Mucosa of stomach (tissue), 1 donor: ENCODE results near the gene CXXC4.
A peak's percentile ranks its signal among the peaks of the same experiment; 100 is the strongest.

Source experiments
- H3K27me3 ChIP-seq: one replicate; pipeline ENCODE4 v1.7.0; 2013; ENCODE audit warnings: mild to moderate bottlenecking, low read length; ENCODE audit not compliant: control insufficient read depth, insufficient read depth
- H3K36me3 ChIP-seq: one replicate; pipeline ENCODE4 v1.7.0; 2013; ENCODE audit warnings: low read length; ENCODE audit not compliant: control insufficient read depth, insufficient read depth
- H3K4me1 ChIP-seq: one replicate; pipeline ENCODE4 v1.7.0; 2013; ENCODE audit warnings: mild to moderate bottlenecking, low read length; ENCODE audit not compliant: control insufficient read depth, insufficient read depth
- H3K4me3 ChIP-seq: one replicate; pipeline ENCODE4 v1.7.0; 2013; ENCODE audit warnings: low read length
- H3K9ac ChIP-seq: one replicate; pipeline ENCODE4 v1.7.0; 2013; ENCODE audit warnings: mild to moderate bottlenecking, low read length, moderate library complexity
- H3K9me3 ChIP-seq: one replicate; pipeline ENCODE4 v1.7.0; 2013; ENCODE audit warnings: mild to moderate bottlenecking, low read length, moderate library complexity; ENCODE audit not compliant: control insufficient read depth
- donor health status: Pancreatic carcinoma.

CXXC4 gene

GRCh38 chr4:104501290-104501689 is 6.6 kb upstream of the CXXC4 start:
- H3K9ac ChIP-seq: no peak overlapping the region
- no peaks in the 10 kb centered on the region for H3K27me3 ChIP-seq
- peaks cover 6% of the 10 kb centered on the region for H3K4me1 ChIP-seq
- no peaks in the 10 kb centered on the region for H3K9me3 ChIP-seq
- no peaks in the 10 kb centered on the region for H3K36me3 ChIP-seq
- H3K4me3 ChIP-seq: no peak overlapping the region

- Histone ChIP-seq H3K9me3 (no peaks in the 10 kb centered on the region), H3K4me1 (peaks cover 6% of the 10 kb centered on the region), H3K9ac (no peak overlapping the region), H3K4me3 (no peak overlapping the region), H3K36me3 (no peaks in the 10 kb centered on the region), H3K27me3 (no peaks in the 10 kb centered on the region)
Measured at GRCh38 chr4:104500442-104500841, 5.7 kb upstream of the CXXC4 start.

GRCh38 chr4:104494185-104494584 is 509 bp downstream of the CXXC4 start:
- H3K4me3 ChIP-seq: no peak overlapping the region
- no peaks in the 10 kb centered on the region for H3K36me3 ChIP-seq
- H3K4me1 ChIP-seq: peaks cover 6% of the 10 kb centered on the region
- no peaks in the 10 kb centered on the region for H3K9me3 ChIP-seq
- H3K9ac ChIP-seq: peak overlapping the region; percentile 62
- H3K27me3 ChIP-seq: peaks cover 6% of the 10 kb centered on the region

- Histone ChIP-seq H3K9me3 (no peaks in the 10 kb centered on the region), H3K9ac (peak overlapping the region; percentile 6), H3K4me3 (no peak overlapping the region), H3K4me1 (peaks cover 6% of the 10 kb centered on the region), H3K27me3 (peaks cover 6% of the 10 kb centered on the region), H3K36me3 (no peaks in the 10 kb centered on the region)
Measured at GRCh38 chr4:104493081-104493831, 1.4 kb downstream of the CXXC4 start.

- Histone ChIP-seq H3K27me3 (peaks cover 6% of the 10 kb centered on the region), H3K9ac (peak overlapping the region; percentile 9), H3K4me3 (no peak overlapping the region), H3K4me1 (peaks cover 6% of the 10 kb centered on the region), H3K36me3 (no peaks in the 10 kb centered on the region), H3K9me3 (no peaks in the 10 kb centered on the region)
Measured at GRCh38 chr4:104492183-104492771, 2.4 kb downstream of the CXXC4 start.

GRCh38 chr4:104491481-104492182 is 3.1 kb downstream of the CXXC4 start:
- Histone ChIP-seq H3K9me3 (no peaks in the 10 kb centered on the region), H3K4me3 (no peak overlapping the region), H3K27me3 (peaks cover 6% of the 10 kb centered on the region), H3K36me3 (no peaks in the 10 kb centered on the region), H3K4me1 (peaks cover 6% of the 10 kb centered on the region), H3K9ac (peak overlapping the region; percentile 58)

- Histone ChIP-seq H3K4me1 (peaks cover 6% of the 10 kb centered on the region), H3K36me3 (no peaks in the 10 kb centered on the region), H3K4me3 (peak overlapping the region; percentile 7), H3K9me3 (no peaks in the 10 kb centered on the region), H3K27me3 (peaks cover 6% of the 10 kb centered on the region), H3K9ac (peak overlapping the region; percentile 19)
Measured at GRCh38 chr4:104490770-104491480, 3.8 kb downstream of the CXXC4 start.

- Histone ChIP-seq H3K9me3 (no peaks in the 10 kb centered on the region), H3K9ac (peak overlapping the region; percentile 19), H3K27me3 (peaks cover 6% of the 10 kb centered on the region), H3K4me3 (peak overlapping the region; percentile 7), H3K36me3 (no peaks in the 10 kb centered on the region), H3K4me1 (peaks cover 6% of the 10 kb centered on the region)
Measured at GRCh38 chr4:104490096-104490769, 4.5 kb downstream of the CXXC4 start.

- Histone ChIP-seq H3K9me3 (no peaks in the 10 kb centered on the region), H3K4me3 (no peak overlapping the region), H3K27me3 (peaks cover 6% of the 10 kb centered on the region), H3K4me1 (peaks cover 6% of the 10 kb centered on the region), H3K36me3 (no peaks in the 10 kb centered on the region), H3K9ac (no peak overlapping the region)
Measured at GRCh38 chr4:104489731-104490095, 5.0 kb downstream of the CXXC4 start.

GRCh38 chr4:104488151-104488550 is 6.5 kb downstream of the CXXC4 start:
- Histone ChIP-seq H3K4me1 (no peaks in the 10 kb centered on the region), H3K4me3 (no peak overlapping the region), H3K9ac (no peak overlapping the region), H3K9me3 (no peaks in the 10 kb centered on the region), H3K36me3 (no peaks in the 10 kb centered on the region), H3K27me3 (peaks cover 6% of the 10 kb centered on the region)

GRCh38 chr4:104486716-104487504 is 7.8 kb downstream of the CXXC4 start:
- peaks cover 6% of the 10 kb centered on the region for H3K27me3 ChIP-seq

More at GRCh38 chr4:104486716-104487504, 7.8 kb downstream of the CXXC4 start:
- H3K4me1 ChIP-seq: no peaks in the 10 kb centered on the region
- no peaks in the 10 kb centered on the region for H3K36me3 ChIP-seq
- H3K9me3 ChIP-seq: no peaks in the 10 kb centered on the region
- no peak overlapping the region for H3K4me3 ChIP-seq
- no peak overlapping the region for H3K9ac ChIP-seq
